ENCODE measurements around the gene SLC30A3. TPM values are rescaled to one million over a fixed set of nuclear protein-coding genes. Genes with fewer than 3 reads are reported as not detected.
"Not testable (repeated sequence)": the region's sequence is repeated elsewhere in the genome, so short reads cannot be mapped to it uniquely, and the experiment has no call there.

SLC30A3 gene
- total RNA-seq, 1 donor from 2014 or later = not detected

DNA sequence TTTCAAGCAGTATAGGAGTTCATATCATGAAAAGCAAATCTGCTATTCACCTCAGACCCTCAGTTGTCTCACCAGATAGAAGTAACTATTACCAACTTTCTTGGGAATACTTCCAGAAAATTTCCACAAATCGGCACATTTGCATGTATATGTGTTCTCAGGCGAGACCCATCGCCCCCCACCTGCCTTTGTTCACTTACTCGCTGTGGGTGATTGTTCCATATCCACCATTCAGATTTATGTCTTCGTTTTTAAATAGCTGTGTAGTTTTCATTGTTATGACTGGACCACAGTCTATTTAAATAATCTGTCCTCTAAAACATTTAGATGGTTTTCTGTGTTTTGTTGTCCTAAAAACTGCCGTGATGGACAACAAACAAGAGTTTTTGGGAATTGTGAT lies 22.6 kb upstream of the SLC30A3 start:
- no peak for DNase-seq (ENCODE audit: low spot score)

DNA sequence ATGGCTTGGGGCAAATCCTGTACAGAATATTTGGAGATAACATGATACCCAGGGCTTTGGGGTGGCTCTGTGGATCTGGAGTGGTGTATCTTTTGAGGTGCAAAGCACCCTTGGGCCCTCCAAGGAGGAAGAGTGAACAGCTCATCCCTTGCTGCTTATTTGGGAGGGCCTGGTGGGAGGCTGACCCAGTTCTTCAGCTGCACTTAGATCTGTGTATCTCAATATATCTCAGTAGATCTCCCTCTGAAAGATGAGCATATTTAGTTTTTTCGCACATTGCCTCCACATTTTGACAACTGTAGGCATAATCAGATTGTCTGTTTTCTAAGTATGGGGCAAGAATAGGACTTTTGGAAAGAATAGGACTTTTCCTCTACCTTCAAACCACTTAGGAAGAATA lies 22.1 kb upstream of the SLC30A3 start:
- no peak for DNase-seq (ENCODE audit: low spot score)

DNA sequence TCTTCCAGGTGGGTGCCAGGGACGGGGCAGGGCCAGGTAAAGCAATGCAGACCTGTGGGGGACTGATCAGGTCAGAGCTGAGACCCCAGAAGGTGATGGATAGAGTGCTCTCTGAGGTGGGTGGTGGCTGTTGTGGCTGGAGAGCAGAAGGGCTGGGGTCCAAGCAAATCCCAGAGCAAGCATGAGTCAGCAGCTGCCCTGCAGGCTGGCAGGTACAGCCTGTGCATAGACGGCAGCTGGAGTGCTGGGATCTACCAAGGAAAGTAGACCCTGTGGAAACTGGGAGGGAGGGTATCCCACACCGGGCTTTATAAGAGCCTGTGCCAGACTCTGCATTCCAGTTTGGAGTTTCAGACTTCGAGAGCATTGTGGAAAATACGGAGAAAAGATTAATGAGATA lies 20.0 kb upstream of the SLC30A3 start:
- no peak for DNase-seq (ENCODE audit: low spot score)

DNA sequence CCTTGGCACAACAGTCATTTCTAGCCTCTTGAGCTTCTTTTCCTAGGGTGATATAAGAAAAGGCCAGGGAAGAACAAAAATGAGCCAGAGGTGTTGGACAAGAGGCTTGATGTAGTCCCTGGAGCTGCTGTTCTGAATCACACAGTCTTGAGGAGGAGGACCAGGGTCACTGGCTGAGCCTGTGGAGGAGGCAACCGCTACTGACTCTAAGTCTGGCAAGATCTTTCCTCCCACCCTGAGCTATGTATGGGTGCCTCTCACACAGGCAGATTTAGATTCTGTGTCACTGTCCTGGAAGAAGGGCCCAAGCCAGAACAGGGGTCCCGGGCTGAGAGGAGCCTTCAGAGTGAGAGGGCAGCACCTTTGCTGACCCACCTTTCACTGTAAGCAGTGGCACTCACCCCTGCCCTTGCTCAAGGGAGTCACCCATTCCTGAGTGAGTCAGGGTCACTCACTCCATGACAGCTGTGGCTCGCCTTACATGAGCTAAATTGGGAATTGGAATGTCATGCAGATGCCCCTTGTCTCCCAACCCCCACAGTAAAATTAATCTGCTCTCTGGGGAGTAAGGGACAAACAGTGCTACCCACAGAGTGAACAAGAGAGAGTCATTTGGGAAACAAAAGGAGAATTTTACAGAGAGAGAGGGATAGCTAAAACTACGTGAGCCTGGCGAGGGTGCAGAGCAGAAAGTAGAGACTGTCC lies 19.2 kb upstream of the SLC30A3 start, which contains the start of gene TRIM54:
TRIM54 (plus strand) TSS at position 575 of the 705 bp plus-strand sequence. CDS start 303 bp downstream, outside the sequence.
- no peak for DNase-seq (ENCODE audit: low spot score)

DNA sequence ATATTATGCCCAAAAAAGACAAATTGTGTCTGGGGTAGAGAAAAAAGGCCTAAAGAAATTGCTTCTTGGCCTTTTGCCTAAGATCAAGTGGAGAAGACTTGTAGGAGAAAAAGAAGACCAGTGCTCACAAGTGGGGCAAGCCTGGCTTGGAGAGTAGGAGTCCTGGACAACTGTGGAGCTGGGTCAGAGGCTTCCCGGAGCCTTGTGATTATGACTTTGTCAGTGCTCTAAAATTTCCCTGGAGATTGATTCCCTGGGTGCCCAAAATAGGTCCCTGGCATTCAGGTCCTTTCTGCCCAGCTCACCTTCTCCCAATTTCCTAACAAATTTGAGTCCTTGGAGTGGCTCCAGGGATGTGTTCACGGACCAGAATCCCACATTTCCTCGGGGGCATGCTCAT lies 18.6 kb upstream of the SLC30A3 start:
- DNase-seq (ENCODE audit: low spot score) = no peak

DNA sequence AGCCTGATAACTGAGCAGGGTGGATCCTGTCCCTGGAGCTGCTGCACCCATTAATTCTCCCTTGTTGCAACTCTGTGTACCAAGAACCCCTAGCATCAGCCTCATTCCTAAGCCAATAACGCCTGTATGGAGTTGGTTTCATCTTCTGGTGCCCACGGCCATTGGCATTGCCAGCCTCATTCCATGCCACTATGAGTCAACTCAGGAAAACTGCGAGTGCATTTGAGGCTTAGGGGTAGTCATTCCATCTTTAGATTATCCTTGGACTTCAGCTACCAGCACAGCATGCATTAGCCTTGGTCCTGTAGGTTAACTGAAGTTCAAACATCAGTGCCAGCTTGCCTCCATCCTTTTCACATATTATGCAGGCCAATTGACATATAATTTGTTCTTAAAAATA lies 18.0 kb upstream of the SLC30A3 start:
- no peak for DNase-seq (ENCODE audit: low spot score)

DNA sequence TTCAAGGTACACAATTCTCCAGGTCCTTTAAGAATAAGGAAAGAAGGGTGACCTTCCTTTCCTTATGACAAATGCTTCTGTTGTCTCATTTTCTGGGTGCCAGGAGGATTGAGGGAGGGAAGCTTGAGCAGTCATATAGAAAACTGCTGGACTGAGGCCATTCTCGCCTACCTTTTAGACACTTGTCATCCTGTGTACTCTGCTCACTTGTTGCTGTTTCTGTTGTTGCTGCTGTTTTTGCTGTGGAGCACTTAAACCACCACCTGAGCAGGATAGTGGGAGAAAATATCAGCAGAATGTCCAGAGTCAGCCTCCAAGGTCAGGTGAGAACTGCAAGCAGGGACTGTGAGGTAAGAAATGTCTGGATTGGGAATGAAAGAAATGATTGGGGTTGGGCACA lies 15.2 kb upstream of the SLC30A3 start:
- no peak for DNase-seq (ENCODE audit: low spot score)

DNA sequence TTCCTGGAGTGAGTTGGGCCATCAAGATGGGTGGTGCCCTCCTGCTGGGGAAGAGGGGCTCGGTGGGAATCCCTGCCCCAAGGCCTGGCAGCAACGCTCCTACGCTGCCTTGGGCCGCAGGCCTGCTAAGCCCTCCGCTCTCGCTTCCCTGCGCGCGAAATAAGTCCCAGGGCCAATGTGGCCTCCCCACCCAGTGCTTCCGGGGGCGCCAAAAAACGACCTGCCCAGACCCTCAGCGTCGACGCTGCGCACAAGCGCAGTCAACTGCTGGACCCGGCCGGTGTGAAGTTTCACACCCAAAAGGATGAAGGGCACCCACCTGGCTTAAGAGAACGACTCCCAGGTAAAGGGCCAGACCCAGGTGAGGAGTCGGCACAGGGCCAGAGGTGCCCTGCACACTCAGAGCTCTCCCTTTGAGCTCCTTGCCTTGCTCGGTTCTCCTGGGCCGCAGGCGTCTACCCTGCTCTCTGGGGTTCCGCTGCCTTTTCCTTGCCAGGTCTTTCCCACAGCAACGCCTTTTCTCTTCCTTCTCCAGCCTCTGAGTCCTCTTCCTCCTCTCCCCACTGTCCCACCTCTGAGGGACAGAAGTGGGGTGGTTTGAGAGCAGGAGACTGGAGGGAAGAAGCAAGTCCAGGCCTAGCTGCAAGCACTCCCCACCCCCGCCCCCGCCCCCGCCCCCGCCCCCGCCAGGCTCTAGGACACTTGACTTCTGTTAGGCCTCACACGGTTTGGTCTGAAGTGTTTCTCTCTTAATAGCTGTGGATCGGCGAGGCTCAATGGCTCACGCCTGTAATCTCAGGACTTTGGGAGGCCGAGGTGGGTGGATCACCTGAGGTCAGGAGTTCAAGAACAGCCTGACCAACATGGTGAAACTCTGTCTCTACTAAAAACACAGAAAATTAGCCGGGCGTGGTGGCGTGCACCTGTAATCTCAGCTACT lies 12.6 kb upstream of the SLC30A3 start, which contains the start of gene DNAJC5G:
DNAJC5G (plus strand) TSS at position 223 of the 940 bp plus-strand sequence. CDS start 1,296 bp downstream, outside the sequence.
- DNase-seq (ENCODE audit: low spot score) = no peak

DNA sequence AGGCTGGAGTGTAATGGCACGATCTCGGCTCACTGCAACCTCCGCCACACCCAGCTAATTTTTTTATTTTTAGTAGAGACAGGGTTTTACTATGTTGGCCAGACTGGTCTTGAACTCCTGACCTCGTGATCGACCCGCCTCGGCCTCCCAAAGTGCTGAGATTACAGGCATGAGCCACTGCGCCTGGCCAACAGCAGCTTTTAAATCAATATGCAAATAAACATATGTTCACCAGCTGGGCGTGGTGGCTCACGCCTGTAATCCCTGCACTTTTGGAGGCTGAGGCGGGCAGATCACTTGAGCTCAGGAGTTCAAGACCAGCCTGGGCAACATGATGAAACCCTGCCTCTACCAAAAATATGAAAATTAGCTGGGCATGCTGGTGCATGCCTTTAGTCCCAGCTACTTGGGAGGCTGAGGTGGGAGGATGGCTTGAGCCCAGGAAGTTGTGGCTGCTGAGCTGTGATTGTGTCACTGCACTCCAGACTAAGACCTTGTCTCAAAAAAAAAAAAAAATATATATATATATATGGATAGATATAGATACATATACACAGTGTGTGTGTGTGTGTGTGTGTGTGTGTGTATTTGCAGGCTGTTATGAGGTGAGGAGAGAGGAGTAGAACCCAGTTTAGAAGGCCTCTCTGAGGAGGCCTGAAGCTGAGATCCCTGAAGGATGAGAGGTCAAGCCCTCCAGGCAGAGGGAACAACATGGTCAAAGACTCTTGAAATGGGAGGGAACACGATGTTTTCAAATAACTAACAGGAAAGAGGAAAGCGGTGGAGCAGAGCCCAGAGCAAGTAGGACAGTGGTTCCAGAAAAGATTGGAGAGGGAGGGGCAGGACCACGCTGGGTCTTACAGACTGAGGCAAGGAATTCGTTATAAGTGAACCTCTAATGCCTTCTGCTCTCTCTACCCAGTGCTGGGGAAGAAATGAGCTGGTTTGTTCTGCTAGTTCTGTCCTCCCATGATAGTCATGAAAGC lies 10.0 kb upstream of the SLC30A3 start:
- DNase-seq (ENCODE audit: low spot score) = not testable (repeated sequence)

DNA sequence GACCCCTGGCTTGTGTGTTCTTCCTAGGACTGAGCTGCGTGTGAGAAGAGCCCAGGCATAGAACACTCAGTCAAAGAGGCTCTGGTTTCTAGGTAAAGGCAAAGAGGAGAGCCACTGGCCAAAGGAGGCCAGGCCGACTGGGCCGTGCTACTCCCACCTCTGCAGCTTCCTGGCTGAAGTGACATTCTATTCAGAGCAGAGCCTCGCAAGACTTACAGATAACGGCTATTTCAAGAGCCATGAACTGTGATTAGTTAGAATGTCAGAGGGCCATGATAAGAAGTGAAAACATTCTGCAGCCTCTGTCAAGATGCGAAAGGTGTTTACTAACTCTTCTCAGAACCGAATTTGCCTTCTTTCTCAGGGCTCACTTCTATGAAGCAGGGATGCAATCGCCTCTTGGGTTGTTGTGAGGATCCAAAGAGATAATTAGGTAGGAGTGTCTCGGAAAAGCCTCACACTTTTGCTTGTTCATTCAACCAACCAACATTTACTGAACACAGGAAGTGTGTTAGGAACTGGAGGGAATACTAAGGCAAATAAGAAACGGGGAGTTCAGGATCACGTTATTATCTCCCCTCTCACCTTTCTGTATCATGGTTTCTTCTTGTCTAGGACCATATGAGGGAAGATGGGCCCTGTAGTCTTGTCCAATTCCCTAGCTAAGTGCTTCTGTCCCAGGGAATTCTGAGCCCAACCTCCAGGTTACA lies 8.9 kb upstream of the SLC30A3 start:
- DNase-seq (ENCODE audit: low spot score) = no peak

DNA sequence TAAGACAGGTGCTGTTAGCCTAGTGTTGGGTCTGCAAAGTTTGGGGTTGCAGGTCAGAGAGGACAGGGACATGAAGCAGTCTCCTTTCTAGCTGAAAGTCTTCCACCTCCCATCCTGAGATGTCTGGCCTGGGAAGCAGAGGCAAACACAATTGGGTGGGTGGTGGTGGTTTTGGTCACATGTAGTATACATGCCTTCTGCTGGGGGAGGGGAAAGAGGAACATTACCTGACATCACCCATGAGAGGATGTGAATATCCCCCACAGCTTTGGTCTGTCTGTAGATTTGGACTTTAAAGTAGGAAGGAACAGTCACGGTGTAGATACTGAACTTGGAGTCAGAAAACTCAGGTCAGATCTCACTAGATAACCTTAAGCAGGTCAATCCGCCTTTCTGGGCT lies 7.8 kb upstream of the SLC30A3 start:
- no peak for DNase-seq (ENCODE audit: low spot score)

DNA sequence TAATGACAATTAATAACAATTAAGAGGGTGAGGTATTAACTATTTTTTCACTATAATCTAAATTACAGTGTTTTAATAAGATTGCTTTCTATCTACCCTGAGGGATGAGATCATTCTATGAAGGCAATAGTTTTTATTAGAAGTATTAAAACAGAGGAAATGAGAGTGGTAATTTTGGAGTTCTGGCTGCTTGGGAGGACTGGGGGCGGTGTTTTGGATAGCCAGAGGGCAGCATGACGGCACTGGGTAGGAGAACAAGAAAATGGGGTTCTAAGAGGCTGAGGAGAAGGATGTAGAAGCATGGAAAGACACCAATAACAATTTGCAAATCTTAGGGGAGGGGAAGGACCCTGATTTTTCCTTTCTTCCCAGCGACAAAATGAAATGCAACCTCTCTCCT lies 7.3 kb upstream of the SLC30A3 start:
- no peak for DNase-seq (ENCODE audit: low spot score)

DNA sequence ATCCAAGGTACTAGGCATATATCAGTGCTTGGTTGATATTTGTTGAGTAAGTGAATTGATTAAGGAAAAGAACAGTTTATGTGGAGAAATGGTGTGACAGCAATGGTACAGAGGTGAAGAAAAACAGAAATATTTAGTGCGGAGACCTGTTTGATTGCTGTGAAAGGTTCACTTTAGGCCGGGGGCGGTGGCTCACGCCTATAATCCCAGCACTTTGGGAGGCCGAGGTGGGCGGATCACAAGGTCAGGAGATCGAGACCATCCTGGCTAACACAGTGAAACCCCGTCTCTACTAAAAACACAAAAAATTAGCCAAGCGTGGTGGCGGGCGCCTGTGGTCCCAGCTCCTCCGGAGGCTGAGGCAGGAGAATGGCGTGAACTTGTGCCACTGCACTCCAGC lies 5.4 kb upstream of the SLC30A3 start:
- DNase-seq (ENCODE audit: low spot score) = not testable (repeated sequence)

DNA sequence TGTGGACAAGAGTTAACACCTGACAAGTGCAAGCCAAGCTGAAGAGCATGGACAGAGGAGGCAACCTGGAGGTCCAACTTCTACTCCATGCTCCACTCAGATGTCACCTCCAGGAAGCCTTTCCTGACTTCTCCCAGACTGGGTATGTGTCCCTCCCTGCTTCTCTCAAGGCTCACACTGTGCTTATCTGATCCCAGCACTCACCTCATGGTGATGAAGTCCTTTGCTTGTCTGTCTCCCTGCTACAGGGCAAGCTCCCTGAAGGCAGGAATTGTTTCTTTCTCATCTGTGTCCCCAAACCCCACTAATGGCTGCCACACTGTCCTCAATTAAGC lies 2.7 kb upstream of the SLC30A3 start:
- DNase-seq (ENCODE audit: low spot score) = no peak

DNA sequence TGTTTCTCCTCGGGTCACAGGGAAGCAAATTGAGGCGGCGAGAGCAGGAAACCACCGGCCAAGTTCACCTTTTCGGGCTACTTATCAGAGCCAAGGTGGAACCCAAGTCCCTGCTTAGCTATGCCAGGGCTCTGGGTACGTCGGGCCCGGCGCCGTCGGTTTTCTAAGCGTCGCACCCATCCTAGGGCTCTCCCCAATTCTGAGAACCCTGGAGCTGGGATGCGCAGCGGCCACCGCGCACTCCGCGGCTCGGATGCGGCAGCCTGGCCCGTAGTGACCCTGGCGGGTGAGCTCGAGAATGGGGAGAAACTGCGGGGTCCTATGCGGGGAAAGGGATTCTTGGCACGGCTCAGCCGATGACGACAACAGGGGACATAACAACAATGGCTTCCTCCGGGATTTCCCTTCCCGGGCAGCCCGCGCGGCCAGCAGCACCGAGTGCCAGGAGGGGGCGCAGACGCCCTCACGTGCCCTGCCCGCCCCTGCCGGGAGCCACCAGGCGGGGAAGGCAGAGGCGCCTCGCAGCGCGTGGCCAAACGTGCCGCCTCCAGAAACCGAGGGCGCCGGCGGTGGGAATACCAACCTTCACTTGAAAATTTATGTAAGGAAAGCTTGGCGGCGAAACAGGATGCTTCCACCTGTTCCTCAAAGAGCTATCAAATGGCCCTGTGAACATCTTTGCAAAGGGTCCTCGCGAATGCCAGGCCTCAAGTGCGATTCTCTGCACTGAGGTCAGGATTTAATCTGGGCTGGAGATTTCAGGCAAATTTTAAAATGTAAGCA lies 2.1 kb upstream of the SLC30A3 start:
- DNase-seq (ENCODE audit: low spot score) = peak; percentile 53

DNA sequence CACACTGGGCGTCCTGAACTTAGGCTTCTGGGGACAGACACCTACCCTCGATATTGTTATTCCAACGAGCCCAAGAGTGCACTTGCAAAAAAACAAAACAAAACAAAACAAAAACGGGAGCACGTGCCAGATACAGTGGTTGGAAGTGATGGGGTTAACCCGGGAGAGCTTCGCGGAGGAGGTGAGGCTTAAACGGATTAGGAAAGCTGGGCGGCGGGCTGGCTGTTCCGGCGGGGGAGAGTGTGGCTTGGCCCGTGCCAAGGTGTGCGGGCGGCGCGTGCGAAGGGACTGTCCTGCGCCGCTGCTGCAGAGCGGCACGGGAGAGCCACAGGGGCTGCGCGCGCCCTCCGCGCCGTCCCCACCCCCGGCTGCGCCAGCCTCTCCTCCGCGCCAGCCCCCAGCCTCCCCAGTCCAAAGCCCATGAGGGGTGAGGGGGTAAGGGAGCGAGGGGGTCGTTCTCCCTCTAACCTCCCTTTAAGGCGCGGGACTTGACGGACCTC lies 1.5 kb upstream of the SLC30A3 start:
- no peak for DNase-seq (ENCODE audit: low spot score)

DNA sequence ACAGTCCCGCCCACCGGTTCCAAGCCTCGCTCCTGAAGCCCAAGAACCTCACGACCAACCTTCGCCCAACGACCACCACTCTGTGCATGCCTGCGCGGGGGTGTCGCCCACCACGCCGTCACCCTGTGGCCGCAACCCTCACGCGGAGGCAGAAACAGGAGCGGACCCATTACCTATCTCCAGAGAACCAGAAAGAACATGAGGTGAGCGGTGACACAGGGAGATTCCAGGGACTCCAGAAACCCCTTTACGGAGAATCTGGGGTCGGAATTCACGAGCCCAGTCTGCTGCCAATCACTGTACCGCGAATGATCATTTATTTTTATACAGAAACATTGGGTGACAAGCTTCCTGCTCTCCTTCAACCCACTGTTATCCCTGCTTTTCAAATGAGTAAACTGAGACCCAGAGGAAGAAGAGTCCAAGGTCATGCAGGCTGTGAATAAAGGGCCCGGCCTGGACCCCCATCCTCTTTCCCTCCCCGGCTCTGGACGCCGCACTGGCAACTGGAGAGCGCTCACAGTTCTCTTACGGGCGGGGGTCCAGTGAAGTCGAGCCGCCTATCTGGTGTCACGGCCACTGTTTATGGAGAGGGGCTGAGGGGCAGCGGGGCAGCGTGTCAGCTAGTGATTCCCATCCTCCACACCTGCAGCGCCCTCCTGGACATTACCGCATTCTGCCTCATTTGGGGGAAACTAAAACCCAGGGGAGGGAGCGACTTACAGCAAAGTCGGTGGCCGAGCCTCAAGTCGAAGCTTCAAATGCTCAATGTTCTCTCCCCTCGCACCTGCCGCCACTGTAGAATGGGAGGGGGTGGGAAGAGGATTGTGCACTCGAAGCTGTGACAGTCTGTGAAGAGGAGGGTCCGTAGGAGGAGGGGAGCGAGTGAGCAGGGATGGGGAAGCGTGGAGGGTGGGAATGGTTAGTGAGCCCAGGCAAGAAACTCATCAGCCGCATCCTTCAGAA lies 723 bp upstream of the SLC30A3 start:
- DNase-seq (ENCODE audit: low spot score) = no peak

DNA sequence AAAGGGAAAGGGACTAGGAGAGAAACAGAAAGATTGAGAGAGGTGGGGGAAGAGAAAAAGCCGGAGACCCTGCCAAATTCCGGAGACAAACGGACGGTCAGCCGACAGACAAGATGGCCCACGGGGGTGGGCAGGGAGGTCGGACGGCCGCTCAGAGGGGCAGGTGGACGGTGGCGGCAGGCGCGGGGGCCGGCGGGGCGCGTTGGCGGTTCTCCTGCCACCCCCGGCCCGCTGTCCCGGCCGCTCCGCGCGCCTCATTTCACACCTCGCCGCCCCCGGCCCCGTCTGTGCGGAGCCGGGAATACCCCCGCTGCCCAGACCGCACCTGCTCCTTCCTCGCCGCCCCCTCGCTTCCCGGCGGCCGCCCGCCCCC lies 935 bp downstream of the SLC30A3 start:
- no peak for DNase-seq (ENCODE audit: low spot score)

Data from ureter (tissue), 1 donor.